GM19240 (cell line): ENCODE data around the gene CTNS.
A peak's percentile ranks its signal among the peaks of the same experiment; 100 is the strongest.

Experiments used
- DNase-seq: peaks from one replicate; pipeline ENCODE4 v3.0.0; 2011; ENCODE audit warnings: low spot score; ENCODE audit not compliant: insufficient read length

CTNS gene

DNA sequence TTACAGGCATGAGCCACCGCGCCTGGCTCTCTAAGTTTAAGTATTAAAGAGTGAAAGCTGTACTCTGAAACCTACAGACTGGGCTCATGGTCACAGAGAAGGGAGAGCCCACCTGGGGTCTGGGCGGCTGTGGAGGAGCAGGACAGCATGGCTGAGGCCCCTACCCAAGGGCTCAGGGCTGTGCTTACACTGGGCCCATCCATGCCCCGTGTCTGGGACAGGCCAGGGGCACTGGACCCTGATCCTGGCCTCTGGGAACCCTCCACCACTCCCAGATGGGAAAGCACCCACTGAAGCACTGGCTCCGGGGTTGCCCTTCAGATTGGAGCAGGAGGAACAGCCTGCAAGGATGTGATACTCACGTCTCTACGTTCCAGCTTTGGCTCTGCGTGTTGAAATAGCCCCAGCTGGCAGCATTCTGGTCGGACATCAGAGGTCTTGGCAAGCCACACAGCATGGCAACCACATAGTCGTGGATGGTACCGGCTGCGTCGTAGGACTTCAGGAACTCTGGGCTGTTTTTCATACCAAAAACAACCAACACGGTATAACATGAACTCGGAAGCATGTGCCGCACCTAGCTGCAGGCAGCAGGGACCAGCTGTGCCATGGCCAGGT is 13.5 kb upstream of the CTNS start:
- no peak for DNase-seq

GRCh38 chr17:3626831-3627768 is 9.5 kb upstream of the CTNS start:
- no peak for DNase-seq

DNA sequence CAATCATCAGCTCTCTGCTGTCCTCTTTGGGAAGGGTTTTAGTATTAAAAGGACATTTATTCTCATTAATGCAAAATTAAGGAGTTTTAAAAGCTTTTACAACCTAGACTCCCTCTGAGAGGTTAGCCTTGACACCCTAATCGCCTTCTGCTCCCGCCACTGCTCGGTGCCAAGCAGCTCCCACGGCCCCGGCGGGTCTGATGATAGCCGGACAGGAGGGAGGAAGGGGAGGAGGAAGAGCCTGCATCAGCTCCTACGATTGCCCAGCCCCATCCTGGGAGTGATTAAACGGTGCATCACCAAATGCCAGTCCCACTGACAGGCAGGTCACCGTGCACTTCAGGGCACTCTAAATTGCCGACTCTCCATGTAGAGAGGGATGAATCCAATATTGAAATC is 8.8 kb upstream of the CTNS start:
- DNase-seq: no peak

DNA sequence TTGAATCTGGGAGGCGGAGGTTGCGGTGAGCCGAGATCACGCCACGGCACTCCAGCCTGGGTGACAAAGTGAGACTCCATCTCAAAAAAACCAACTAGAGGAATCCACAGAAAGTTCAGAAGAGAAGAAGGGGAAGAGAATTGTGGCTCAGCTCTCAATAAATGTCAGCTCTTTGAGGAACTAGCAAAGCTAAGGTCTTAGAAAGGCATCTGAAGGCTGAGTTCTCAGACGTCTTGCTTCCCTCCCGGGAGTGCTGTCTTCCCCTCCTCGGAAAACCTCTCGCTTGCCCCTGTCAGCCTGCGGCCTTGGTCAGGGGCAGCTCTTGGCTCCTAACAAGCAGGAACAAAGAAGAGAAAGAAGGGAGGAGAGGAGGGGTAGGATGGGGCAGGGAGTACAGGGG is 5.8 kb upstream of the CTNS start:
- no peak for DNase-seq

- DNase-seq: no peak
These were observed 4.3 kb upstream of the CTNS start for GRCh38 chr17:3632287-3632686.

DNA sequence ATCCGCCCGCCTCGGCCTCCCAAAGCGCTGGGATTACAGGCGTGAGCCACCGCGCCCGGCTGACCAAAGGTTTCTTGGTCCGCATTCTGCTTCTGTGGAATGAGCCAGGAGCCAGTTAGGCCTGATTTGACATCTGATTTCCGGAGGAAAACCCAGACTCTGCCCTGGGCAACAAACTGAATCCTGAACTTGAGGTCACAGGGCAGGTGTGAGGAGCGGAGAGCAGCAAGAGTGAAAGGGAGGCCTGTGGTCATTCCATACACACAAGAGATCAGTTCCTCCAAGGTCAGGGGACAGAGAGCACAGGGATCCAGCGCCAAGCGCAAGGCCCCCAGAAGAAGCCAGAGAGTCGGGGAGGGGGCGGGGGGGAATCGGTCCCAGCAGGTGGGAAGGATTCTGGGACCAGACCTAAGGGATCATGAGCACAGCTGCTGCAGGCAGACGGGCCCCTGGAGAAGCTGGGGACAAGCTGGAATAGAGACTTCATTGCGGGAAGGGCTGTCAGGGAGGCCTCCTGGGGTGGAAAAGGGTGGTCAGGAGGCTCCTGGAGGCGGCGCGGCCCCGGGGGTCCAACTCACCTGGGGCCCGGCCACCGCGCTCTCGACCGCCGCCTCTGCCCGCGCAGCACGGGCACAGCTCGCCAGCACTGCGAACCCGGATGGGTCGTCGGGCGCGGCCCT is 946 bp upstream of the CTNS start:
- DNase-seq: no peak

GRCh38 chr17:3636908-3637373 is 381 bp downstream of the CTNS start:
- DNase-seq: no peak

- DNase-seq: no peak
These were observed 3.5 kb downstream of the CTNS start for GRCh38 chr17:3639981-3640596.

- no peak for DNase-seq
These were observed 4.5 kb downstream of the CTNS start for GRCh38 chr17:3641014-3641413.

DNA sequence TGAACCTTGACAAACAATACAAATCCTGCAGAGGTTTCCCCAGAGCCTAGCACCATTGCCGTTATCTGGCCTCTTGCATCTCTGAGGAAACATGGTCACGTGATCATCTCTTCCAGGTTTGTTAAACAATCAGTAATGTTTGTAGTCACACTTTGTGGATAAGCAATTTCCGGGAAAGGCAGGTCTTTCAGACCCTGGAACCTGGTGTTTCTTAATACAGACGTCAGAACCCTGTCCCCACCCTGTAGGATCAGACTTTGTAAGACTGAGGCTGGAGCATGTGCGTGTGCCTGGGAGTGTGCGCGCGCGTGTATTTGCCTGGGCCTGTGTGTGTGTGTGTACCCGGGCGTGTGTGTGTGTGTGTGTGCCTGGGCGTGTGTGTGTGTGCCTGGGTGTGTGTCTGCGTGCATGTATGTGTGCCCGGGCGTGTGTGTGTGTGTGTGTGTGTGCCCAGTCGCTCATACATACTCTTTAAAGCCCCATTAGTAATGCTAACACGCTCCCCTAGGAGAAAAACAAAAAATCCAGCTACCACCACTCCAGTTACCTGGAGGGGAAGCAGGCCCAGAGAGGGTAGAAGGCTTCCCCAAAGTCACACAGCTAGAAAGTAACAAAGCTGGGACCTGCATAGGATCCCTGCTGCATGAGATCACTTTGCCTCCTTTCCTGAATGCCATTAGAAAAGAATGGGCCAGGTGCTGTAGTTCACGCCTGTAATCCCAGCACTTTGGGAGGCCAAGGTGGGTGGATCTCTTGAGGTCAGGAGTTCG is 5.3 kb downstream of the CTNS start:
- DNase-seq: no peak

- no peak for DNase-seq
These were observed 7.4 kb downstream of the CTNS start for GRCh38 chr17:3643889-3644349.

GRCh38 chr17:3645310-3645709 is 8.8 kb downstream of the CTNS start:
- no peak for DNase-seq

DNA sequence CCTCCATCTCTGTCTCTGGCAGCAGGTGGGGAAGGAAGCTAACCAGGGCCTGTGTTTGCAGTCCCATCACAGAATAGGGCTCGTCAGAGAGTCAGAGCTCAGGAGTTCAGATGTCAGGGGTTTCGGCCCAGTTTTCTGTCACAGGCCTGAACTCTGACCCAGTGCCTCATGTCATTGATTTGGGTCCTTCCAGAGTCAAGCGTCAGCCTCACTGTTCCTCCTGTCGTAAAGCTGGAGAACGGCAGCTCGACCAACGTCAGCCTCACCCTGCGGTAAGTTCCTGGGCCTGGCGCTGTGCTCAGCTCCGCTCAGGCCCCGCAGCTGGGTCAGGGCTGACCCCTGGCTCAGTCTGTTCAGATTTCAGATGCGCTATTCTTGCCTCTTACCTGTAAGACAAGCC is 10.7 kb downstream of the CTNS start:
- no peak for DNase-seq

- peak; percentile 32 for DNase-seq
These were observed 11.4 kb downstream of the CTNS start for GRCh38 chr17:3647769-3648555.

DNA sequence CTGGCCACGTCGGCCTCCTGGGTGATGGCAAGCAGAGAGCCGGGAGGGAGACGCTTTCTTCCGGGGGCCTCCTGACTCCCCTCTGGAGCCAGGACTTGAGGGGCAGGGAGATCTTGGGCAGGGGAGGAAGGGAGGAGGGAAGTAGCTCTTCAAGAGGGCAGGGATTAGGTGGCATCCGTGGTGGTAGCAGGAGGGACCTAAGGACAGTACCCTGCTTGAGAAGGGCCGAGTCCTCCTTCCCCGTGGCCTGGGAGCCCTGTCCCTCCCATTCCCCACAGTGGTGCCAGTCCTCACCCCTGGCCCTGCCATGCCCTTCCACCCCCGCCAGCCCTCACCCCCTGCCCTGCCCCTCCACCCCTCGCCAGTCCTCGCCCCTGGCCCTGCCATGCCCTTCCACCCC is 19.2 kb downstream of the CTNS start:
- no peak for DNase-seq

DNA sequence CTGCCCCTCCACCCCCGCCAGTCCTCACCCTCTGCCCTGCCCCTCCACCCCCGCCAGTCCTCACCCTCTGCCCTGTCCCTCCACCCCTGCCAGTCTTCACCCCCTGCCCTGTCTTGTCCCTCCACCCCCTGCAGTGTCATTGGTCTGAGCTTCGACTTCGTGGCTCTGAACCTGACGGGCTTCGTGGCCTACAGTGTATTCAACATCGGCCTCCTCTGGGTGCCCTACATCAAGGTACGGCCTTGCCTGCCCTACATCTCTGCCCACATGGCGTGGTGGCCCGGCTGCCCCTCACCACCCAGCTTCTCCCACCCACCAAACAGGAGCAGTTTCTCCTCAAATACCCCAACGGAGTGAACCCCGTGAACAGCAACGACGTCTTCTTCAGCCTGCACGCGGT is 19.8 kb downstream of the CTNS start:
- DNase-seq: no peak

DNA sequence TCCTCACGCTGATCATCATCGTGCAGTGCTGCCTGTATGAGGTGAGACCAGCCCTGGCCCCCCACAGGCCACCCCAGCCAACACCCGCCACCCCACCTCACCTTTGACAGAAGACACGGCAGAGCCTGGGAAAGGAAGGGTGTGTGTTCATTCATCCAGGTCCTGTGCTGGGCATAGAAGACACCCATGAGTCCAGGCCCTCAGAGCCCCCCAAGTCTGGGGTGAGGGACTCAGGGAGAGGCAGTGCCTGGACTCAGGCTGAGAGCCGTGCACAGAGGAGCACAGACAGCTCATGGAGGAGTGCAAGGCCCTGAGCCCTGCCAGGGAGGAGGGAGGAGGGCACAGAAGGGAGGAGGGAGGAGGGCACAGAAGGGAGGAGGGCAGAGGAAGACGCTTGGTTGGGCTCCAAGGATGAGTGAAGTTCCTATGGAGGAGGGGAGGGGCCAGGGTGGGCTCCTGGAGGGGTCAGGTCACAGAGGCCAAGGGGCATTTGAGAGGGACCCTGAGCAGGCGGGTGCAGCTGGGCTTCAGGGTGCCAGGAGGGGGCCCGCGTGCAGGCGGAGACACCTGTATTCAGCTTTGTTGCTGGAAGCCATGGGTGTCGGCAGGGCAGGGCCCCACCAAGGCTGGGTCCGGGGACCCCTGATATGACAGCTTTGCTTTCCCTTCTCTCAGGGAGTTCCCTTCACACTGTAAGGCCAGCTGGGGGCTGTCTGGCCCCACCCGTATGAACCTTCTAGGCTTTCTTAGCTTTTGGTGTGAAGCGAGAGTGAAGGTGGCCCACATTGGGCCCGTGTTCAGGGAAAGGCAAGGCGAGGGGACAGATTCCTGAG is 20.4 kb downstream of the CTNS start:
- no peak for DNase-seq

- DNase-seq: no peak
These were observed 21.0 kb downstream of the CTNS start for GRCh38 chr17:3657588-3657869.
